GM19193 (cell line): ENCODE data around the gene MCF2L2.

ENCODE experiments used
- POLR2A ChIP-seq: IDR thresholded peaks from 4 replicates; pipeline ENCODE4 v1.6.1; 2011; ENCODE audit not compliant: insufficient read depth, insufficient read length; ENCODE audit errors: extremely low read depth

The MCF2L2 gene

DNA sequence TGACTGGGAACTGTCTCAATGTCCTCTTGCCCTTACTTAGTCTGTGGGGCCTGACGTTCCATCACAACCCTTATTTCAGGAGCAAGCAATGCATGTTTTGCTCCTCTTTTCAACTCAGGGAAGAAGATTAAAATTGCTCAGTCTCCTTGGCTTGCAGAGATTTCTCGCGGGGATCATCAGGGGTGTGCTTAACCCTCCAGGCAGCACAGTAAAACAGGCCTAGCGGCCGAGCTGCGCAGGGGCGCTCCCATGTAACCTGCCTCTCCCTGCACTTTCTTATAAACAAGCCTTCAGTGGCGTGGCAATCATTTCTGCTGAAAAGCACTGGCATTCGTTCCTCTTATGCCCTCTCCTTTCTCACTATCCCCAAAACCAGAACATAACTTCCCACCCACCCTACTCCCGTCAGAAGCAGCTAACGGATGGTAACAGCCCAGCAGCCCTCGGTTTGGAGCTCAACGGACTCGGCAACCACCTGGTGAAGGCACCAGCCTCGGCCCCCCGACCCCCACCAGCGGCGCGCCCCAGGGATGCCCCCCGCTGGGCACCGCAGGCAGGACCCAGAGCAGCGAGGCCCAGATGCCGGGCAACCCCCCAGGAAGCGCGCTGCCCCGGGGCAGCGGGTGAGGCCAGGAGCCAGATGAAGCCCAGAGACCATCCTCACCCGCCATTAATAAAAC, 1.1 kb downstream of the MCF2L2 start:
- TF ChIP-seq POLR2A, result no peak

DNA sequence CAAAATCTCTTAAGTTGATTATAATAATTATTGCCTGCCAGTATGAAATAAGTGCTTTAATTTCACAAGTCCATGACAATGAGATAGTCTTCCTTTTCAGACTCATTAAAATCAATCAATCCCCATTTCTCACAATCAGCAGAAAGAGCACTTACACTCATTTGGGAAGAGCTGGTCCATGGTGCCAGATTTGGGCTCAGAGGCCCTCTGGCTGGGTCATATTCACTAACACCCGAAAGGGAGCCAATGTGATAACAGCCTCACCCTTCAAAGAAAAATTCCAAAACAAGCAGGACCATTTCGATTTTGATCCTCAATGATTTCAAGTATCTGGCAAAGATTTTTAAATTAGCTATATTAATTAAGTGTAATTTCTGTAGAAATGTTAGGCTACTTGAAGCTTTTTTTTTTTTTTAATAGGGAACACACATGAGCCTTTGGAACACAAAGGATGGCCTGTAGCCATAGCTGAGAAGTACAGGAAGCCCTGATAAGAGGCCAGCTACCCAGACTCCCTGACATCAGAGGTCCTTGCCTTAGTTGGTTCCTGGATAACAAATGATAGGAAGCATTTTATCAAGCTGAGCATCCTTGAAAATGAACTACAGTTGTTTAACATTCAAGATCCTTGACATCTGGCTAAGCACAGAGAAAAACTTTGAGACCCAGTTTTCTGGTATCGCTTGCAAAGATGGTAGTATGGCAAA, 17.1 kb downstream of the MCF2L2 start:
- TF ChIP-seq POLR2A, result no peak

DNA sequence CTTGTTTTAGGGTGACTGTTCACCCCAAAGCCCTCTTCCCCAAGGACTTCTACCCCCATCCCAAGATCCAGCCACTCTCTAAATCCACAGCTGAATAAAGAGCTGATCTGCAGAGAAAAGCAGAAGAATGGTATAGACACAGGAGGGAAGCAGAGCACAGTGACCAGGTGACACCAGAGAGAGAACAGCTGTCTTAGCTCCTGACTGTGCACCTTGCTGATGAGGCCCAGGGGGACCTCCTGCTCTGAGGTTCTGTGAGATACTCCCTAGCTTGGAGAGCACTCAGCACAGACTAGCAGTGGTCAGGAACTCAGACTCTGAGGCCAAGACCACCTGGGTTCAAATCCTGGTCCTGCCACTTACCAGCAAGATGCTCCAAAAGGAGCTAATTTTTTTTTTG, 17.7 kb downstream of the MCF2L2 start:
- TF ChIP-seq POLR2A, result no peak

DNA sequence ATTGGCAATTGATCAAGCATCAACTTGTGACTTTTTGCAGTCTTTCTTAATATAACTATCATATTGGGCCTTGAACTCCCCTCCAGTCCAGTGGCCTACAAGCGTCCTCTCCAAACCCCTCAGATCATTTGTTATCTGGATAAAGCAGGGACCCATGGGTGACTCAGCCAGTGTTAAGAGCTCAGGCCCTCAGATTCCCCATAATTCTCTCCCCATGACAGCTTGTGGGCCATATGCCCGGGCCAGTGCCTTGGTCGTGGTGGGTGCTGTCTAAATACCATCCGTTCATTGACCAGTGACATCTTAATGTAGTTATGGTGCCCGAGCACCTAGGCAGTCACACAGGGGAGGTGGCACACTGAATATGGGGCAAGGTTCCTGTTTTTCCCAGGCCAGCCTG, 18.1 kb downstream of the MCF2L2 start:
- TF ChIP-seq POLR2A, result no peak

DNA sequence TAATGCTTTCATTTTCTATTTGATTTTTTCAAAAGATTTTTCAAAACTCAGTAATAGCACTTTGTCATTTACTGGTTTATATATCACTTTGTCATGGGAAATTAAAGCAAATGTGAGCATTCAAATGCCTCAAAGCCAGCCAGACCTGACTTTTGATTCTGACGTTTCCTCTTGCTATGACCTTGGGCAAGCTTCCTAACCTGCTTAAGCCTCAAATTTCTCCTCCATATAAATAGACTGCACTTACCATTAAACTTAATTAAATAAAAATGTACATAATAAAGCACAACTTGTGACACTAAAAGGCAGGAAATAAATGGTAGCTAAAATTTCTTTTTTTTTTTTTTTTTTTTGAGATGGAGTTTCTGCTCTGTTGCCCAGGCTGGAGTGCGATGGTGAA, 19.2 kb downstream of the MCF2L2 start:
- TF ChIP-seq POLR2A, result no peak

DNA sequence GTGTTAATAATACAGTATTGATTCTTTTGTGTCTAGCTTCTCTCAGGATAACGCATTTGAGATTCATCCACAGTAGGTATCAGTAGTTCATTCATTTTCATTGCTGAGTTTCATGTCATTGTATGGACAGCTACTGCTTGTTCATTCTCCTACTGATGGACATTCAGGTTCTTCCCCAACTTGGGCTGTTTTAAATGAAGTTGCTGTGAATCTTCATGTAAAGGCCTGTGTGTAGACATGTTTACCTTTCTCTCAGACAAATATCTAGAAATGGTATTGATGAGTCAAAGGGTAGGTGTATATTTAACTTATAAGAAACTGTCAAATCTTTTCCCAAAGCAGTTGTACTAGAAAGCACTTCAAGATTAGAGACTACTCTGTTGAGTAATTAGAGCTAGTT, 26.7 kb downstream of the MCF2L2 start:
- TF ChIP-seq POLR2A, result no peak

DNA sequence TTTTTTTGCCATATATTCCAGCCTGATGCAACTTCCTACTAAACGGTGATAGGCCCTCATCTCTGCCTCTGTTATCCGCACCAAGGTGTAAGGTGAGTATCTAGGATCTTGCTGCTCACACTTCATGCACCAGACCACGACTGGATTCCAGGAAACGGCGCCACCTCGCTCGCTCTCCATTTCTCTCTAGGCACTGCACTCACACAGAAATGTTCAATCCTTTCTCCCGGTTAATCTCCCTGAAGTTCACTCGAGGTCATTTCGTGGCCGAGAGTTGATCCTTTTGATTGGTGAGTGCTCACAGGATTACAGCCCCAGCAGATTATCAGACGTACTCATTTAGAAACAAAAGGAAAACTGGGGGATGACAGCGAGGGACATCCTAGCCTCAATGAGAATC, 28.1 kb downstream of the MCF2L2 start:
- no peak for TF ChIP-seq POLR2A

DNA sequence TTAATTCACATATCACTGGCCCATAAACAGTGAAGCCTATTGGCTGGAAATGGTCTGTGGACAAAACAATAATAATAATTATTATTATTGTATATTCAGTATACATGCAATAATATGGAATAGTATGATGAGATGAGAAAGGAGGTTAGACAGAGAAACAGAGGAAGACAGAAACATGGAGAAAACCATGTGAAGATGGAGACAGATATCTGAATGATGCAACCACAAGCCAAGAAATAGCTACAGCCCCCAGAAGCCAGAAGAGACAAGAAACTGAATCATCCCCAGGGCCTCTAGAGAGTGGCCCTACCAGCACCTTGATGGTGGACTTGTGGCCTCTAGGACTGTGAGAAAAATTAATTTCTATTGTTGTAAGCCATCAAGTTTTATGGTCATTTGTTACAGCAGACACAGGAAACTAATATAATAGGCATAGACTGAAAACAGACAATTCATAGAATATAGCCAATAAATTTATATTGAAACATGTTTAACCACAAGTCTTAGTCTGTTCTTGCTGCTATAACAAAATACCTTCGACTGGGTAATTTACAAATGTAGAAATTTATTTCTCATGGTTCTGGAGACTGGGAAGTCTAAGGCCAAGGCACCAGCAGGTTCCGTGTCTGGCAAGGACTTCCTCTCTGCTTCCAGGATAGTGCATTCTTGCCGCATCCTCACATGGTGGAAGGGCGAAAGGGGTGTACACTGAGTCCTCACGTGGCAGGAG, 31.6 kb downstream of the MCF2L2 start:
- TF ChIP-seq POLR2A, result no peak

DNA sequence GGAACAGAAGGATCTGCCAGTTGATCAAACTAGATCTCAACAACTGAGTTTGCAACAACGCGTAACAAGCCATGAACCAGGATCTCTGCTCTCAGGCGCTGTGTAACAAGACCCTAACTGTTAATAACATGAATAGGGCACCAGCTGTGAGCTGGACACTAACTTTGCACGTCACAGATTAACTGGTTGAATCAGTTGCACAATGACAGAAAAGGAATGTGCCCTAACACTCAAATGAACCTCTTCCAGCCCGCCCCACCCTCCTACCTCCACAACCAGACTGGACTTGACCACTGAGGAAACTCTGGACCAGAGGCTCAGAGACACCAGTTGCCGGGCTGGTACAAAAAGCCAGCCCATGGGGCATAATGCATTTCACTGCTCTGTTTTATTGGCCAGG, 34.3 kb downstream of the MCF2L2 start:
- no peak for TF ChIP-seq POLR2A

DNA sequence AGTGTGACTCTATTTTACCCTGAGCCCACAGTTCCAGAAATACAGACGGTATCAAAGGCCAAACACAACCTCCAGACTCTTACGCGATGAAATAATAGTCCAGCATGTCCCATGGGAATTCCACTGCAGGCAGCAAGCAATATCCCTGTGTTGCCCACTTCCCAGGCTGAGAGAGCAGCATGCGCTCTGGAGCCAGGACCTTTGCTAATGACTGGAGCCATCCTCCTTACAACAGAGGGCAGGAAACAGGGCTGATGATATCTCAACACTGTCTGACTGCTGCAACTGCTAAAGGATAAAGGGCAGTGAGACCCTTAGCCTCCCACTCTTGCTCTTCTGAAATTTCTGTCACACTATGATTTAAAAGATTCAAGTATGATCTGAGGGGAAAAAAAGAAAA, 34.8 kb downstream of the MCF2L2 start:
- TF ChIP-seq POLR2A, result no peak

DNA sequence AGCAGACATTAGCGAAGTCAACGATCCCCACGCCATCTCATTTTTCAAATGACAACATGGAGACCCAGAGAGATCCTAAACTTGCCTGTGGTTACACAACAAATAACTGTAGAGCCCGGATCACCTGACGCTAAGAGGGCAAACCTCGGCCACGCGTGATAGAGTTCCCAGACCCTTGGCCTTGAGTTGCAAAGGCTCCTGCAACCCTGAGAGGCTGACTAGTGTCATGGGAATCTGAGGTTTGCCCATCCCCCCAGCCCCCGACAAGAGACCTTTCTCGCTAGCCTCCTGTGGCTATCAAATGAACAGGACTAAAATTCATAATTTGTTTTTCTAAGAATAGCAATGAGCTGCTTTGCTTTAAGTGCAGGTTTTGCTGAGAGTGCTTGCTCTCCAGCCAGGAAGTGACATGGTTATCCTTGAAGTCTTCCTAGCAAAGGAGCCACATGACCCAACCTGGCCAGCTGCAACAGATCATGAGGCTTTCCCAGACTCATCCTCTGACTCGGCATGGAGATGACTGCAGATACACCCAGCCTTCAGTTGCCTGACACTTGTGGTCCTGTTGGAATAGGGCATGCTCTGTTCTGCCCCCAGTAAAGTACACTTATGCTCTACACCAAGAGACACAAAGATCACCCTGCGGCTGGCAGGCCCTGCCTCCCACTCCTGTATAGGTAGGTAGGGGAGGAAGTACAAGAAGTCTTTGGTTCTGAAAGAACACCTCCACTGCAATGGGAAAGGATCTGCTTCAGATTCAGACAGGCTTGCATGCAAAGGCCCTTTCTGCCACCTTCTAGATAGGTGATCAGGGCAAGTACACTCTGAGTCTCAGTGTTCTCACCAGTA, 36.0 kb downstream of the MCF2L2 start:
- no peak for TF ChIP-seq POLR2A

DNA sequence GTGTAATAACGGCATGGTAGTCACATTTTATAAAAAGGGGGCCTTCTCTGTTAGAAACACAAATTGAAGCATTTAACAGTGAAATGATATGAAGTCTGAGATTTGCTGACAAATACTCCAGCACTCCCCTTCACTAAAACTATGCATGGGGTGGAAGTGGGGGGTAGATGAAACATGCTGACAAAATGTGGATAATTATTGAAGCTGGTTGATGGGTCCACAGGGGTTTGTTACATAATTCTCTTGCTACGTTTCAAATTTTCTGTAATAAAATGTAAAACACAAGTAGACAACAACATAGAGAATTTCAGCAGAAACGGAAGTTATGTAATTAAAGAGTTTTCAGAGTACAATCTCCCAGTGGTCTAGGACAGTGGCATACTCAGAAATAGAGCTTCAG, 37.0 kb downstream of the MCF2L2 start:
- no peak for TF ChIP-seq POLR2A

DNA sequence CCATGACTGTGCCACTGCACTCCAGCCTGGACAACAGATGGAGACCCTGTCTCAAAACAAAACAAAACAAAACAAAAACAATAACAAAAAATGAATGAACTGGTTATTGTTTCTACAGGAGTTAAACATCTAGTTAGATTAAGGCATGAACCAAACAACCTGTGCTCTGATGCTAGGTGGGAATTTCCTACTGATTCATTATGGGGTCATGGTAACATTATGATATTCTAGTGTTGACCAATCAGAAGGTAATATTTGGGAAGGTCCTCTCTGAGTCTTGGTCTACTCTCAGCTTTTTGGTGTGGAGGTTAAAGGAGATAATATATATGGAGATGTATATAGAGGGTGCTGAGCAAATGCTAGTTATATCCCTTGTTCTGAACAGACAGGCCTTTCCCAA, 37.6 kb downstream of the MCF2L2 start:
- TF ChIP-seq POLR2A, result no peak

DNA sequence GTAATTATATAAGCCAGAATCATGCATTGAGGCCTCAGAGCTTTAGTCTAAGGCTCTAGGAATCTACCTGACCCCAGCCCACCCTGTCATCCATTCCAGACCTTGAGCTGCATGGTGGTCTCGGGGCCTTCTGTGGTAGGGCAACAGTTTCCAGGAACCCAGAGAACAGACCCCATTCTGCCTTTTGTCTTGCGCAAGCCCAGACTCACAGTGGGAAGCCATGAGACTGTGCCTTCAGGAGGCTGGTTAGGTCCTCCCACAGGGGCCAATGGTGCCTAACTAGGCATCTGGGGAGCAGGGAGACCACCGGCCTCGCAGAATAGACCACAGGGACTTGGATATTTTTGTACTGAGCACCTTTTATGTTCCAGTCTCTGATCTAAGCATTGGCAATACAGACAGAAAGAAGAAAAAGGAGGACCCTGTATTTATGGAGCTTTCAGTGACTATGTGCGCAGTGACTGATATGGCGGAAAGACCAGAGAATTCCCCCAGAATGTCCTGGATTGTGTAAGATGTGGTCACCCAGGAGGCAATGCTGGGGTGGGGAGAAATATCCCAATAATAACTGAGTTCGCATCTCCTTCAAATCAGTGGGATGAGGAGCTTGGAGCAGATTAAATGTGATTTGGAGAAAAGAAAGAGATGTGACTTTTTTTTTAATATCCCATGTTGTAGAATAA, 40.1 kb downstream of the MCF2L2 start:
- TF ChIP-seq POLR2A, result no peak
